ENCODE results near the gene GAGE12H.
"Not testable (repeated sequence)": the region's sequence is repeated elsewhere in the genome, so short reads cannot be mapped to it uniquely, and the experiment has no call there.

The GAGE12H gene, protein sequence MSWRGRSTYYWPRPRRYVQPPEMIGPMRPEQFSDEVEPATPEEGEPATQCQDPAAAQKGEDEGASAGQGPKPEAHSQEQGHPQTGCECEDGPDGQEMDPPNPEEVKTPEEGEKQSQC

GRCh38 chrX:49579649-49580048 is at the start of gene GAGE12H:
GAGE12H (plus strand) TSS chrX:49579949; CDS start chrX:49581104, 1,155 bp downstream.
- not testable (repeated sequence) for DNase-seq (ENCODE audit: low spot score)

- not testable (repeated sequence) for DNase-seq (ENCODE audit: low spot score)
These were observed 47.9 kb upstream of the GAGE12H start, which contains the start of gene GAGE12C for GRCh38 chrX:49531877-49532276. GAGE12C (plus strand) TSS chrX:49532177; CDS start chrX:49533332, 1,155 bp downstream.

DNA sequence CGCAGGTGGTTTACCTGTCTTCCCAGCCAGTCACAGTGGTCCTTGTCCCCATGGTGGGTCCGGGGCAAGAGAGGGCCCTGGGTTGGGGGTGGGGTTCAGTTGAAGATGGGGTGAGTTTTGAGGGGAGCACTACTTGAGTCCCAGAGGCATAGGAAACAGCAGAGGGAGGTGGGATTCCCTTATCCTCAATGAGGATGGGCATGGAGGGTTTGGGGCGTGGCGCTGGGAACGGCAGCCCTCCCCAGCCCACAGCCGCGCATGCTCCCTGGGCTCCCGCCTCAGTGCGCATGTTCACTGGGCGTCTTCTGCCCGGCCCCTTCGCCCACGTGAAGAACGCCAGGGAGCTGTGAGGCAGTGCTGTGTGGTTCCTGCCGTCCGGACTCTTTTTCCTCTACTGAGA is 38.3 kb upstream of the GAGE12H start, which contains the start of gene GAGE12D:
TSS of gene GAGE12D (plus strand) at position 301 of the 400 bp plus-strand sequence. CDS start 1,155 bp downstream, outside the sequence.
- DNase-seq (ENCODE audit: low spot score): not testable (repeated sequence)

GRCh38 chrX:49550989-49551388 is 28.8 kb upstream of the GAGE12H start, which contains the start of gene GAGE12E:
GAGE12E (plus strand) TSS chrX:49551289; CDS start chrX:49552444, 1,155 bp downstream.
- not testable (repeated sequence) for DNase-seq (ENCODE audit: low spot score)

DNA sequence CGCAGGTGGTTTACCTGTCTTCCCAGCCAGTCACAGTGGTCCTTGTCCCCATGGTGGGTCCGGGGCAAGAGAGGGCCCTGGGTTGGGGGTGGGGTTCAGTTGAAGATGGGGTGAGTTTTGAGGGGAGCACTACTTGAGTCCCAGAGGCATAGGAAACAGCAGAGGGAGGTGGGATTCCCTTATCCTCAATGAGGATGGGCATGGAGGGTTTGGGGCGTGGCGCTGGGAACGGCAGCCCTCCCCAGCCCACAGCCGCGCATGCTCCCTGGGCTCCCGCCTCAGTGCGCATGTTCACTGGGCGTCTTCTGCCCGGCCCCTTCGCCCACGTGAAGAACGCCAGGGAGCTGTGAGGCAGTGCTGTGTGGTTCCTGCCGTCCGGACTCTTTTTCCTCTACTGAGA is 19.2 kb upstream of the GAGE12H start, which contains the start of gene GAGE12F:
TSS of gene GAGE12F (plus strand) at position 301 of the 400 bp plus-strand sequence. CDS start 1,155 bp downstream, outside the sequence.
- not testable (repeated sequence) for DNase-seq (ENCODE audit: low spot score)

GRCh38 chrX:49568728-49569127 is 11.0 kb upstream of the GAGE12H start:
- not testable (repeated sequence) for DNase-seq (ENCODE audit: low spot score)

DNA sequence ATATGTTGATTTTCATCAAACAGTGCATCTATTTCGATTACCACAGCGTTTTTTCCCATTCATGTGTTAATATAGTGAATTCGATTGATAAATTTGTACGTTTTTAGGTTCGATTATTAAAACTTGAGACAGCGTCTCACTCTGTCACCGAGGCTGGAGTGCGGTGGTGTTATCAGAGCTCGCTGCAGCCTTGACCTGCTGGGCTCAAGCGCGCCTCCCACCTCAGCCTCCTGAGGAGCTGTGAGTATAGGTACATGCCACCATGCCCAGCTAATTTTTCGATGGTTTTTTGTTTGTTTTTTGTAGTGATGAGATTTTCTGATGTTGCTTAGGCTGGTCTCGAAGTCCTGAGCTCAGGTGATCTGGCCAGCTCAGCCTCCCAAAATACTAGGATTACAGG is 10.6 kb upstream of the GAGE12H start:
- not testable (repeated sequence) for DNase-seq (ENCODE audit: low spot score)

DNA sequence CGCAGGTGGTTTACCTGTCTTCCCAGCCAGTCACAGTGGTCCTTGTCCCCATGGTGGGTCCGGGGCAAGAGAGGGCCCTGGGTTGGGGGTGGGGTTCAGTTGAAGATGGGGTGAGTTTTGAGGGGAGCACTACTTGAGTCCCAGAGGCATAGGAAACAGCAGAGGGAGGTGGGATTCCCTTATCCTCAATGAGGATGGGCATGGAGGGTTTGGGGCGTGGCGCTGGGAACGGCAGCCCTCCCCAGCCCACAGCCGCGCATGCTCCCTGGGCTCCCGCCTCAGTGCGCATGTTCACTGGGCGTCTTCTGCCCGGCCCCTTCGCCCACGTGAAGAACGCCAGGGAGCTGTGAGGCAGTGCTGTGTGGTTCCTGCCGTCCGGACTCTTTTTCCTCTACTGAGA is 9.6 kb upstream of the GAGE12H start, which contains the start of gene GAGE12G:
TSS of gene GAGE12G (plus strand) at position 301 of the 400 bp plus-strand sequence. CDS start 1,155 bp downstream, outside the sequence.
- DNase-seq (ENCODE audit: low spot score): not testable (repeated sequence)

GRCh38 chrX:49589196-49589595 is 9.4 kb downstream of the GAGE12H start, which contains the start of gene GAGE2A:
GAGE2A (plus strand) TSS chrX:49589496; CDS start chrX:49590651, 1,155 bp downstream.
- DNase-seq (ENCODE audit: low spot score): not testable (repeated sequence)

- DNase-seq (ENCODE audit: low spot score): not testable (repeated sequence)
These were observed 10.2 kb downstream of the GAGE12H start for GRCh38 chrX:49589769-49590478.

DNA sequence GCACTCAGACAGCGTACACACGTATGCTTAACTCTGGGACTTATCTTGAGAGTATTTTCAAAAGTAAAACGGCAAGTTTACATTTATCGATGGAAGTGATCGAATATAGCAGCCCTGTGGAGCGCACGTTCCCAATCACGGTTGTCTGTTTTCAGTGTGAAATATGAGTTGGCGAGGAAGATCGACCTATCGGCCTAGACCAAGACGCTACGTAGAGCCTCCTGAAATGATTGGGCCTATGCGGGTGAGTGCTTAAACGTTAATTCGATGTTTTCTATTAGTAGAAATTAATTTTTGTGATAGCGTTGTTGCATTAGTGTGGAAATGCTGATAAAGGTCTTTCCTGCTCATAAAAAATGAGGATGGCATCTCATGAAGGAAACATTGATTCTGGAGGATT is 10.7 kb downstream of the GAGE12H start:
- DNase-seq (ENCODE audit: low spot score): not testable (repeated sequence)

- not testable (repeated sequence) for DNase-seq (ENCODE audit: low spot score)
These were observed 19.0 kb downstream of the GAGE12H start, which contains the start of gene GAGE1 for GRCh38 chrX:49598720-49599119. GAGE1 (plus strand) TSS chrX:49599020; CDS start chrX:49600175, 1,155 bp downstream.

- DNase-seq (ENCODE audit: low spot score): no peak
These were observed 31.1 kb downstream of the GAGE12H start for GRCh38 chrX:49610718-49611310.

- DNase-seq (ENCODE audit: low spot score): no peak
These were observed 38.8 kb downstream of the GAGE12H start for GRCh38 chrX:49618574-49618973.

DNA sequence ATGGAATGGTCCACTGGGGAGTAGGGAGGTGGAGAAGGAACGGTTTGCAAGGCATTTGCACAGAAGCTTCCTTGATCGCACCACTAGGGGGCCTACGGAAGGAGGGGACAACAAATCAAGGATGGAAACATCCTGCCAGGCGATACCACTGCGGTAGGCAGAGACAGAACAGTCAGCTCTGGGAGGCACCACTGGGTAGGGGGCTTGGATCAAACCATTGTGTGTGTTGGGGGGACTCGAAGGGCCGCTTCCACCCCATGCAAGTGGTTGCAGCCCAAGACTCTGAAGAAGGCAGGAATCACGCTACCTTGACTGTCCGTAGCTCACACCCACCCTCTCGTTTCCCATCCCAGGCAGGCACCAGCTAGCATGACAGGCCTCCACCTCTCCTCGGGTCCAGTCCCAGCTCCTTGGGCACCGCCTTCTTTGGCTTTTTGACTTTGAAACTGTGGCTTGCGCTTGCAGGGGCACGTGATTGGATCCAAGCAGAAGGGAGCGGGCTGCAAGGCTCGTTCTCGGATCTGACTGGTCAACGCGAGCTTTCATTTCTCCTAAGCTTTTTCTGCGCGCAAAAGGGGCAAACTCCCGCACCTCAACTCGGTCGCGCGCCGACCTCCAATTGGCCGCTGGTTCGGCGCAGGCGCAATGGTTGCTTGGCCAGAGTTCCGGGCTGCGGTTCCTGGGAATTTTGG is 47.5 kb downstream of the GAGE12H start:
- DNase-seq (ENCODE audit: low spot score): peak; percentile 6

All from hematopoietic multipotent progenitor cell treated with erythropoietin and hydrocortisone succinate and interleukin-3 and kit ligand, for 15 days (in vitro differentiated cells).